Suprapubic skin (tissue), 4 donors: ENCODE results near the gene SLC32A1.

Source experiments
- CTCF ChIP-seq, 2 donors: fragments of 200-600 bp in 1 of 2; fragments of 450-650 bp in 1 of 2; sonication (generic) in 1 of 2; IDR thresholded peaks; one replicate each; pipeline ENCODE4 v1.5.1; 2016 to 2019; ENCODE audit warnings: antibody characterized with exemption in 2 of 2, mild to moderate bottlenecking in 1 of 2, moderate library complexity in 1 of 2
- EP300 ChIP-seq: sonication (generic); formaldehyde crosslinking; IDR thresholded peaks from one replicate; pipeline ENCODE4 v1.6.1; 2017; ENCODE audit warnings: antibody characterized with exemption
- POLR2A ChIP-seq, 2 donors: fragments of 450-650 bp; IDR thresholded peaks; one replicate each; pipeline ENCODE4 v1.6.1; 2017; ENCODE audit warnings: antibody characterized with exemption in 2 of 2, mild to moderate bottlenecking in 2 of 2, moderate library complexity in 2 of 2
- POLR2AphosphoS5 ChIP-seq, 3 donors: sonication (generic); formaldehyde crosslinking; IDR thresholded peaks; one replicate each; pipeline ENCODE4 v1.6.1; 2017; ENCODE audit warnings: antibody characterized with exemption in 3 of 3

- TF ChIP-seq CTCF (IDR thresholded peaks at IDR 0.05) (no peak), POLR2AphosphoS5 (IDR thresholded peaks at IDR 0.05) (no peak), EP300 (no peak), POLR2A (IDR thresholded peaks at IDR 0.05) (no peak)
Measured at GRCh38 chr20:38697306-38697705, 27.0 kb upstream of the SLC32A1 start.
